Mesendoderm (in vitro differentiated cells): Measurements from ENCODE around the gene TLK1.
"Not testable (repeated sequence)": the region's sequence is repeated elsewhere in the genome, so short reads cannot be mapped to it uniquely, and the experiment has no call there.

Source experiments
- DNase-seq: peaks from one replicate; pipeline ENCODE4 v3.0.0; 2013
- H2AK5ac ChIP-seq: 2 replicates; pipeline ENCODE4 v1.6.1; 2013; ENCODE audit warnings: low read length, inconsistent platforms
- H2BK120ac ChIP-seq: 2 replicates; pipeline ENCODE4 v1.6.1; 2013; ENCODE audit warnings: low read depth, mild to moderate bottlenecking, low read length, moderate library complexity, mixed read lengths
- H2BK15ac ChIP-seq: replicated peaks from 2 replicates; pipeline ENCODE4 v1.6.1; 2013; ENCODE audit warnings: low read depth, mild to moderate bottlenecking, moderate library complexity
- H2BK5ac ChIP-seq: 2 replicates; pipeline ENCODE4 v1.6.1; 2013; ENCODE audit warnings: low read length, inconsistent platforms
- H3K18ac ChIP-seq: 2 replicates; pipeline ENCODE4 v1.6.1; 2013; ENCODE audit warnings: mild to moderate bottlenecking, low read length, mixed read lengths
- H3K23ac ChIP-seq: one replicate; pipeline ENCODE4 v1.6.1; 2013; ENCODE audit warnings: low read length
- H3K27ac ChIP-seq: 2 replicates; pipeline ENCODE4 v1.5.1; 2013; ENCODE audit warnings: low read depth, mild to moderate bottlenecking, inconsistent platforms, low read length, moderate library complexity
- H3K27me3 ChIP-seq: 2 replicates; pipeline ENCODE4 v1.6.1; 2013; ENCODE audit warnings: low read length, control low read depth, mild to moderate bottlenecking, inconsistent platforms; ENCODE audit not compliant: insufficient read depth, poor library complexity
- H3K36me3 ChIP-seq: 2 replicates; pipeline ENCODE4 v1.6.1; 2013; ENCODE audit warnings: low read length, inconsistent platforms; ENCODE audit not compliant: control insufficient read depth, insufficient read depth
- H3K4ac ChIP-seq: one replicate; pipeline ENCODE4 v1.6.1; 2013; ENCODE audit warnings: low read depth, mild to moderate bottlenecking, low read length, moderate library complexity
- H3K4me1 ChIP-seq: 2 replicates; pipeline ENCODE4 v1.6.1; 2013; ENCODE audit warnings: low read depth, low read length, inconsistent platforms; ENCODE audit not compliant: control insufficient read depth
- H3K4me2 ChIP-seq: 2 replicates; pipeline ENCODE4 v1.6.1; 2013; ENCODE audit warnings: low read length
- H3K4me3 ChIP-seq: 2 replicates; pipeline ENCODE4 v1.5.1; 2013; ENCODE audit warnings: mild to moderate bottlenecking, low read length
- H3K56ac ChIP-seq: one replicate; pipeline ENCODE4 v1.6.1; 2013; ENCODE audit warnings: low read length
- H3K79me1 ChIP-seq: 2 replicates; pipeline ENCODE4 v1.6.1; 2013; ENCODE audit warnings: low read length, inconsistent platforms
- H3K79me2 ChIP-seq: 2 replicates; pipeline ENCODE4 v1.6.1; 2013; ENCODE audit warnings: mild to moderate bottlenecking, low read length; ENCODE audit not compliant: control insufficient read depth, insufficient read depth
- H3K9ac ChIP-seq: 2 replicates; pipeline ENCODE4 v1.6.1; 2013; ENCODE audit warnings: low read length, inconsistent platforms
- H4K5ac ChIP-seq: one replicate; pipeline ENCODE4 v1.6.1; 2013; ENCODE audit warnings: low read length
- H4K8ac ChIP-seq: one replicate; pipeline ENCODE4 v1.6.1; 2013; ENCODE audit warnings: low read depth, mild to moderate bottlenecking, control low read depth, low read length, moderate library complexity
- WGBS: extraction: QIAGEN DNeasy Blood & Tissue Kit; methylation state at CpG from one replicate; pipeline ENCODE4 v1.1.7; 2013; ENCODE audit warnings: low lambda C conversion rate, missing lambda C conversion rate; ENCODE audit not compliant: insufficient coverage; ENCODE audit errors: extremely low coverage; 5-methylcytosine and 5-hydroxymethylcytosine counted together

The TLK1 gene

DNA sequence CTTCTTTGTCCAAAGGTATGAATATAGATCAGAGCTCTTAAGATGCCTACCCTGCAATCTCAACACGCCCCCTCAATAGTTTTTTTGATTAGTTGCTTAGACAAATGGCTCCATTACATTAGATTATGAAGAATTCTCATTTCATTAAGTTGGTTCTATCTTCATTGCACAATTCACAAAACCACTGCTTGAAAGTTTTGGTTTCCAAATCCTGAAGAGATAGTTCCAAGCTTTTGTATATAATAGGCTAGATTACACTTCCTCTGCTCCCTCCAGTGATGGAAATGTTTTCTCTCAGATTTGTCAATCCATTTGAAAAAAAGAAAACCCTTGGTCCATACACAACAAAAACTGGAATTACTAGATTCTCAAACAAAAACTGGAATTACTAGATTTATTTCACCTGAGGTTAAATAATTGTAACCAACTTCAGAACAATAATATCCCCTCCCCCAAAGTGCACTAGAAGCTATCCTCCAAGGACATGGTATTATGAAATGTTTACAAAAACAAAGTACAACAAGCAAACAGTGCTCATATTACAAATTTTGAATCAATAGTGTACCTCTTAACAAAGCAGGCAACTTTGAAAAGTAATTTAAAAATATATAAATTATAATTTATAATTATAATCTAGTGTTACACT, 6.8 kb upstream of the TLK1 start:
- no CpG with 5 or more reads among the region's 1 CpG for WGBS

DNA sequence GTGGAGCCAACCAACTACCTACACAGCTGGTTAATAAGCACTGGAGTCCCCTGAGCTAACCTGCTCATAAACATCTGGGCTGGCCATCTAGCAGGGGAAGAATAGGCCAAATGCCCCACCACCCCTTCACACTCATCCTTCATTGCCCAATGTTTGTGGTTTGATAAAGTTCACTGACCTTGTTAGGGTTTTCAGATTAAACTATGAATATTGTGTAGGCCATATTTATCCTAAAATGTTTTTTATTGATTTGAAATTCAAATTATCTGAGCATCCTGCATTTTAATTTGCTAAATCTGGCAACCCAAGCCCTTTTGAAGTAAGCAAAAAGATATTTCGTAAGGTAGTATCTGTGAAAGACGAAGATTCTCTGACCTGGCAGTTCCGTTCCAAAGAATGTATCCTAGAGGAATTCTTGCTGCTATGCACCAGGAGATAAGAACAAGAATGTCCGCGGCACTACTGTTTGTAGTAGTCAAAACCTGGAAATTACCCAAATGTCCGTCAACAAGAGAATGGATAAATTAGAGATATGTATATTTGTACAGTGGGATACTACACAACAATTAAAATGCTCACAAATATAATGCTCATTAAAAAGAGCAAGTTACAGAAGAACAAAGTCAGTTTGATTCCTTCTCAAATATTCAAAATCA, 5.8 kb upstream of the TLK1 start:
- Histone ChIP-seq H3K4ac (no peak overlapping the region), H3K56ac (no peak overlapping the region), H4K8ac (no peak overlapping the region), H3K79me2 (no peaks in the 10 kb centered on the region), H3K23ac (no peak overlapping the region), H4K5ac (no peak overlapping the region), H3K36me3 (no peaks in the 10 kb centered on the region), H3K4me2 (no peak overlapping the region), H3K27ac (no peak overlapping the region), H2BK5ac (no peak overlapping the region), H3K18ac (no peak overlapping the region), H2BK120ac (no peak overlapping the region), H2AK5ac (no peak overlapping the region), H3K9ac (no peak overlapping the region), H3K4me3 (no peak overlapping the region), H3K4me1 (no peaks in the 10 kb centered on the region), H3K27me3 (no peaks in the 10 kb centered on the region), H2BK15ac (no peak overlapping the region), H3K79me1 (no peaks in the 10 kb centered on the region)
- DNase-seq, result peak; percentile 32
- no CpG with 5 or more reads among the region's 6 CpGs for WGBS

More for the DNA sequence above, 6.8 kb upstream of the TLK1 start:
- no peak overlapping the region for H2BK120ac ChIP-seq
- no peak overlapping the region for H3K23ac ChIP-seq
- no peak overlapping the region for H3K4me2 ChIP-seq
- no peak overlapping the region for H4K5ac ChIP-seq
- H3K36me3 ChIP-seq, result no peaks in the 10 kb centered on the region
- no peaks in the 10 kb centered on the region for H3K79me1 ChIP-seq
- no peak overlapping the region for H3K4me3 ChIP-seq
- no peak overlapping the region for H3K56ac ChIP-seq
- no peak overlapping the region for H3K18ac ChIP-seq
- no peak for DNase-seq
- H3K27ac ChIP-seq, result no peak overlapping the region
- no peak overlapping the region for H3K4ac ChIP-seq
- no peaks in the 10 kb centered on the region for H3K79me2 ChIP-seq
- H2BK15ac ChIP-seq, result no peak overlapping the region
- no peaks in the 10 kb centered on the region for H3K4me1 ChIP-seq
- no peak overlapping the region for H2AK5ac ChIP-seq
- no peak overlapping the region for H4K8ac ChIP-seq
- no peaks in the 10 kb centered on the region for H3K27me3 ChIP-seq
- H3K9ac ChIP-seq, result no peak overlapping the region
- no peak overlapping the region for H2BK5ac ChIP-seq

DNA sequence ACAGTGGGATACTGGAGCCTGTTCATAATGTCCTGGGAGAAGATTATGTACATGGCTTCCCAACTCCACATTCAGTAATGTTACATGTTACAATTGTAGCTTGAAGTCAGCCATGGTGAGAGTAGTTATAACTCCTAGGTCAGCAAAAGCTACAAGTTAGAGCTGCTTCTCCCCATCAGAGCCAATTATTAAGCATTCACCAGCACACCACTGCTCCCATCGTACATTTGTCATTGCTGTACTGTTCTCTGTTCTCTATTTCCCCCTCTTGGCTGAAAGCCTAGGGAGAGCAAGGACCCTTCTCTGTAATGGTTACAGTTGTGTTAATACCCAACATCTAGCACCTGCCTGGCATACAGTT, 5.3 kb upstream of the TLK1 start:
- Histone ChIP-seq H3K4me2 (no peak overlapping the region), H3K4me1 (no peaks in the 10 kb centered on the region), H3K18ac (no peak overlapping the region), H3K27me3 (no peaks in the 10 kb centered on the region), H2BK120ac (no peak overlapping the region), H3K79me1 (no peaks in the 10 kb centered on the region), H3K4ac (no peak overlapping the region), H4K5ac (no peak overlapping the region), H2BK15ac (no peak overlapping the region), H3K4me3 (no peak overlapping the region), H2BK5ac (no peak overlapping the region), H4K8ac (no peak overlapping the region), H3K9ac (no peak overlapping the region), H3K56ac (no peak overlapping the region), H3K23ac (no peak overlapping the region), H2AK5ac (no peak overlapping the region), H3K79me2 (no peaks in the 10 kb centered on the region), H3K27ac (no peak overlapping the region), H3K36me3 (no peaks in the 10 kb centered on the region)
- no CpG with 5 or more reads among the region's 1 CpG for WGBS
- DNase-seq, result no peak

GRCh38 chr2:171163261-171163660, 2.6 kb upstream of the TLK1 start:
- H4K8ac ChIP-seq, result no peak overlapping the region
- no peak overlapping the region for H3K56ac ChIP-seq
- H3K18ac ChIP-seq, result peak overlapping the region; percentile 24
- no peaks in the 10 kb centered on the region for H3K79me1 ChIP-seq
- no peaks in the 10 kb centered on the region for H3K27me3 ChIP-seq
- no peak overlapping the region for H4K5ac ChIP-seq
- no peak overlapping the region for H3K9ac ChIP-seq
- no peak overlapping the region for H3K4ac ChIP-seq
- H2BK5ac ChIP-seq, result no peak overlapping the region
- WGBS, result no CpG with 5 or more reads among the region's 4 CpGs
- H3K23ac ChIP-seq, result no peak overlapping the region
- H3K36me3 ChIP-seq, result no peaks in the 10 kb centered on the region
- no peak overlapping the region for H3K4me2 ChIP-seq
- no peak overlapping the region for H3K4me3 ChIP-seq
- no peak overlapping the region for H2AK5ac ChIP-seq
- no peak overlapping the region for H2BK15ac ChIP-seq
- H2BK120ac ChIP-seq, result no peak overlapping the region
- no peaks in the 10 kb centered on the region for H3K4me1 ChIP-seq
- no peak overlapping the region for H3K27ac ChIP-seq
- H3K79me2 ChIP-seq, result peaks cover 15% of the 10 kb centered on the region
- DNase-seq, result no peak

- not testable (repeated sequence) for H2BK15ac ChIP-seq, H3K36me3 ChIP-seq, H4K8ac ChIP-seq, H4K5ac ChIP-seq, H3K79me1 ChIP-seq, H3K27me3 ChIP-seq, H3K9ac ChIP-seq, H3K4me3 ChIP-seq, H3K18ac ChIP-seq, H3K4me1 ChIP-seq, DNase-seq, H3K23ac ChIP-seq, H3K4me2 ChIP-seq, H2AK5ac ChIP-seq, H3K27ac ChIP-seq, H2BK5ac ChIP-seq, H3K56ac ChIP-seq, H2BK120ac ChIP-seq
- Histone ChIP-seq H3K79me2 (peaks cover 20% of the 10 kb centered on the region), H3K4ac (peak overlapping the region; percentile 70)
- no CpG with 5 or more reads among the region's 9 CpGs for WGBS
Observed at GRCh38 chr2:171162522-171163197, 2.0 kb upstream of the TLK1 start.
